Progenitor cell of endocrine pancreas (in vitro differentiated cells): ENCODE measurements around the gene LYPD6B. TPM values are rescaled to one million over a fixed set of nuclear protein-coding genes. Genes with fewer than 3 reads are reported as not detected.
A peak's percentile ranks its signal among the peaks of the same experiment; 100 is the strongest.

ENCODE experiments used
- DNase-seq: peaks from one replicate; pipeline ENCODE4 v3.0.0; 2021; ENCODE audit warnings: low spot score; ENCODE audit not compliant: unreplicated experiment
- H3K27ac Mint-ChIP-seq: 2 replicates; pipeline ENCODE4 v1.8.0; 2021; ENCODE audit warnings: mild to moderate bottlenecking, moderate library complexity, mixed read lengths
- H3K27me3 Mint-ChIP-seq: 2 replicates; pipeline ENCODE4 v1.8.0; 2021; ENCODE audit warnings: mixed read lengths
- H3K36me3 Mint-ChIP-seq: 2 replicates; pipeline ENCODE4 v1.8.0; 2022; ENCODE audit warnings: mixed read lengths; ENCODE audit not compliant: insufficient read depth
- H3K4me1 Mint-ChIP-seq: 2 replicates; pipeline ENCODE4 v1.8.0; 2021; ENCODE audit warnings: low read depth, mixed read lengths
- H3K4me3 Mint-ChIP-seq: 2 replicates; pipeline ENCODE4 v1.8.0; 2021; ENCODE audit warnings: low read depth, mild to moderate bottlenecking, moderate library complexity, mixed read lengths
- H3K9me3 Mint-ChIP-seq: 2 replicates; pipeline ENCODE4 v1.8.0; 2021; ENCODE audit warnings: low read depth, mixed read lengths
- CTCF ChIP-seq: fragments of 200-600 bp; sonication (generic); IDR thresholded peaks from one replicate; pipeline ENCODE4 v1.5.0; 2021; ENCODE audit warnings: antibody characterized with exemption, mild to moderate bottlenecking; ENCODE audit not compliant: unreplicated experiment
- total RNA-seq: library from RNA; stranded (reverse); gene quantifications from 2 replicates; pipeline ENCODE4 v1.2.1, GENCODE V29; 2021

Gene LYPD6B
- total RNA-seq, 1 donor from 2014 or later, result 140 TPM

GRCh38 chr2:148994341-148994740 lies 44.2 kb upstream of the LYPD6B start:
- TF ChIP-seq CTCF, result no peak
- H3K4me3 Mint-ChIP-seq, result no peak overlapping the region
- no peaks in the 10 kb centered on the region for H3K27me3 Mint-ChIP-seq
- DNase-seq, result no peak
- H3K27ac Mint-ChIP-seq, result no peak overlapping the region
- H3K4me1 Mint-ChIP-seq, result peaks cover 31% of the 10 kb centered on the region
- H3K9me3 Mint-ChIP-seq, result no peaks in the 10 kb centered on the region
- H3K36me3 Mint-ChIP-seq, result peaks cover 11% of the 10 kb centered on the region

- Mint-ChIP-seq H3K4me3 (no peak overlapping the region), H3K27ac (no peak overlapping the region), H3K36me3 (peaks cover 18% of the 10 kb centered on the region), H3K4me1 (peaks cover 37% of the 10 kb centered on the region), H3K9me3 (no peaks in the 10 kb centered on the region), H3K27me3 (no peaks in the 10 kb centered on the region)
- DNase-seq, result no peak
- no peak for TF ChIP-seq CTCF
Measured at GRCh38 chr2:148996805-148997204, 41.7 kb upstream of the LYPD6B start.

- TF ChIP-seq CTCF, result no peak
- H3K9me3 Mint-ChIP-seq, result peaks cover 8% of the 10 kb centered on the region
- peaks cover 30% of the 10 kb centered on the region for H3K36me3 Mint-ChIP-seq
- H3K27me3 Mint-ChIP-seq, result no peaks in the 10 kb centered on the region
- no peak for DNase-seq
- peaks cover 37% of the 10 kb centered on the region for H3K4me1 Mint-ChIP-seq
- H3K4me3 Mint-ChIP-seq, result no peak overlapping the region
- H3K27ac Mint-ChIP-seq, result peak overlapping the region; percentile 40
Measured at GRCh38 chr2:148998165-148998830, 40.2 kb upstream of the LYPD6B start.

- peaks cover 33% of the 10 kb centered on the region for H3K4me1 Mint-ChIP-seq
- peaks cover 8% of the 10 kb centered on the region for H3K9me3 Mint-ChIP-seq
- no peak for DNase-seq
- H3K36me3 Mint-ChIP-seq, result peaks cover 33% of the 10 kb centered on the region
- H3K4me3 Mint-ChIP-seq, result no peak overlapping the region
- TF ChIP-seq CTCF, result no peak
- no peaks in the 10 kb centered on the region for H3K27me3 Mint-ChIP-seq
- no peak overlapping the region for H3K27ac Mint-ChIP-seq
Measured at GRCh38 chr2:148998831-148999200, 39.7 kb upstream of the LYPD6B start.

GRCh38 chr2:148999451-148999921 lies 39.0 kb upstream of the LYPD6B start:
- peak overlapping the region; percentile 74 for H3K27ac Mint-ChIP-seq
- DNase-seq, result no peak
- no peak for TF ChIP-seq CTCF
- peaks cover 31% of the 10 kb centered on the region for H3K4me1 Mint-ChIP-seq
- peaks cover 33% of the 10 kb centered on the region for H3K36me3 Mint-ChIP-seq
- H3K27me3 Mint-ChIP-seq, result no peaks in the 10 kb centered on the region
- H3K9me3 Mint-ChIP-seq, result peaks cover 8% of the 10 kb centered on the region
- H3K4me3 Mint-ChIP-seq, result no peak overlapping the region
